ENCODE results near the gene SBF2. TPM values are rescaled to one million over a fixed set of nuclear protein-coding genes. Genes with fewer than 3 reads are reported as not detected.

Gene SBF2
- polyA plus RNA-seq, 1 donor from 2014 or later = 53.4 TPM

DNA sequence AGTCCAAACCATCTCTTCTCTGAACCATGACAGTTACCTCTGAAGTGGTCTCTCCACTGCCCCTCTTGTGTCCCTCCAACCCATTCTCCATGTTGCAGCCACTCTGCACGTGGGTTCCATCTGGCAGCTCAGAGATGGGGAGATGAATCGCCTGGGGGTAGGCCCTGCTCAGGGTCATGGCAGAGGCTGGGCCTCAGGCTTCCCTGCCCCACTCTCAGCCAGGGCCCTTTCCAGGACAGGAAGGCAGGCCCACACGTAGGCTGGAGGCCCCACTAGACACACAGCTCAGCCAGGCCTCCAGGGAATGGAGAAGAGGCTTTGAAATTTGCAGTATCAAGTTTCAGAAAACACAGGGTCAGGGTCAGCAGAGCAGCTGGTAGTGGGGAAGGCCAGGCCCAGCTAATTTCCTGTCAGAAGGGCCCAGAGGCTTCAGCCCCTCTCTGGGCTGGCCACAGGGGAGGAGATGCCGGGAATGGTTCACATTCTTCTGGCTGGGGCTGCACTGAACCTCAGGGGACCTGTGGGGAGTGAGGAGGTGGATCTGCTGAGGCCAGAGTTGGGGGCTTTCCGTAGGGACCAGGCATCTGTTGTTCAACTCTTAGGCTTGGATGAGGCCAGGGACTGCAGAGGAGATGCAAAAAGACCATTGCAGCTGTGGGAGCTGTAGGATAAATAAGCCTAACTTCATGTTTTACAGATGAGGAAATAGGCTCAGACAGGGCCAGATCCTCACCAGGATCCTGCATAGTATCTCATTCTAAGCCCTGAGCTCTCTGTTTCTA is 528.5 kb downstream of the SBF2 start:
- H4K20me1 ChIP-seq (ENCODE audit: insufficient read depth) = no peaks in the 10 kb centered on the region
- no peak overlapping the region for H3K9ac ChIP-seq (ENCODE audit: low read length)
- no peak overlapping the region for H3K27ac ChIP-seq (ENCODE audit: low read length)
- no peaks in the 10 kb centered on the region for H3F3A ChIP-seq (ENCODE audit: insufficient read depth, low read length, poor library complexity, severe bottlenecking)
- no peak overlapping the region for H3K4me2 ChIP-seq (ENCODE audit: low read length)
- TF ChIP-seq, protein P1, sequence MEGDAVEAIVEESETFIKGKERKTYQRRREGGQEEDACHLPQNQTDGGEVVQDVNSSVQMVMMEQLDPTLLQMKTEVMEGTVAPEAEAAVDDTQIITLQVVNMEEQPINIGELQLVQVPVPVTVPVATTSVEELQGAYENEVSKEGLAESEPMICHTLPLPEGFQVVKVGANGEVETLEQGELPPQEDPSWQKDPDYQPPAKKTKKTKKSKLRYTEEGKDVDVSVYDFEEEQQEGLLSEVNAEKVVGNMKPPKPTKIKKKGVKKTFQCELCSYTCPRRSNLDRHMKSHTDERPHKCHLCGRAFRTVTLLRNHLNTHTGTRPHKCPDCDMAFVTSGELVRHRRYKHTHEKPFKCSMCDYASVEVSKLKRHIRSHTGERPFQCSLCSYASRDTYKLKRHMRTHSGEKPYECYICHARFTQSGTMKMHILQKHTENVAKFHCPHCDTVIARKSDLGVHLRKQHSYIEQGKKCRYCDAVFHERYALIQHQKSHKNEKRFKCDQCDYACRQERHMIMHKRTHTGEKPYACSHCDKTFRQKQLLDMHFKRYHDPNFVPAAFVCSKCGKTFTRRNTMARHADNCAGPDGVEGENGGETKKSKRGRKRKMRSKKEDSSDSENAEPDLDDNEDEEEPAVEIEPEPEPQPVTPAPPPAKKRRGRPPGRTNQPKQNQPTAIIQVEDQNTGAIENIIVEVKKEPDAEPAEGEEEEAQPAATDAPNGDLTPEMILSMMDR (IDR thresholded peaks at IDR 0.05; ENCODE audit: poor library complexity, severe bottlenecking) = no peak
- TF ChIP-seq TAF1 (IDR thresholded peaks at IDR 0.05; ENCODE audit: low read depth) (no peak), EP300 (conservative IDR thresholded peaks at IDR 0.05; ENCODE audit: poor library complexity, severe bottlenecking) (no peak), POLR2AphosphoS5 (IDR thresholded peaks at IDR 0.05) (no peak), MXI1 (conservative IDR thresholded peaks at IDR 0.05; ENCODE audit: poor library complexity, severe bottlenecking) (no peak), EZH2 (IDR thresholded peaks at IDR 0.05; ENCODE audit: borderline replicate concordance, insufficient read depth, low read length, poor library complexity, severe bottlenecking) (no peak), RAD21 (conservative IDR thresholded peaks at IDR 0.05) (no peak), SMC3 (conservative IDR thresholded peaks at IDR 0.05; ENCODE audit: poor library complexity) (no peak)
- TF ChIP-seq, protein P2, sequence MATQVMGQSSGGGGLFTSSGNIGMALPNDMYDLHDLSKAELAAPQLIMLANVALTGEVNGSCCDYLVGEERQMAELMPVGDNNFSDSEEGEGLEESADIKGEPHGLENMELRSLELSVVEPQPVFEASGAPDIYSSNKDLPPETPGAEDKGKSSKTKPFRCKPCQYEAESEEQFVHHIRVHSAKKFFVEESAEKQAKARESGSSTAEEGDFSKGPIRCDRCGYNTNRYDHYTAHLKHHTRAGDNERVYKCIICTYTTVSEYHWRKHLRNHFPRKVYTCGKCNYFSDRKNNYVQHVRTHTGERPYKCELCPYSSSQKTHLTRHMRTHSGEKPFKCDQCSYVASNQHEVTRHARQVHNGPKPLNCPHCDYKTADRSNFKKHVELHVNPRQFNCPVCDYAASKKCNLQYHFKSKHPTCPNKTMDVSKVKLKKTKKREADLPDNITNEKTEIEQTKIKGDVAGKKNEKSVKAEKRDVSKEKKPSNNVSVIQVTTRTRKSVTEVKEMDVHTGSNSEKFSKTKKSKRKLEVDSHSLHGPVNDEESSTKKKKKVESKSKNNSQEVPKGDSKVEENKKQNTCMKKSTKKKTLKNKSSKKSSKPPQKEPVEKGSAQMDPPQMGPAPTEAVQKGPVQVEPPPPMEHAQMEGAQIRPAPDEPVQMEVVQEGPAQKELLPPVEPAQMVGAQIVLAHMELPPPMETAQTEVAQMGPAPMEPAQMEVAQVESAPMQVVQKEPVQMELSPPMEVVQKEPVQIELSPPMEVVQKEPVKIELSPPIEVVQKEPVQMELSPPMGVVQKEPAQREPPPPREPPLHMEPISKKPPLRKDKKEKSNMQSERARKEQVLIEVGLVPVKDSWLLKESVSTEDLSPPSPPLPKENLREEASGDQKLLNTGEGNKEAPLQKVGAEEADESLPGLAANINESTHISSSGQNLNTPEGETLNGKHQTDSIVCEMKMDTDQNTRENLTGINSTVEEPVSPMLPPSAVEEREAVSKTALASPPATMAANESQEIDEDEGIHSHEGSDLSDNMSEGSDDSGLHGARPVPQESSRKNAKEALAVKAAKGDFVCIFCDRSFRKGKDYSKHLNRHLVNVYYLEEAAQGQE (IDR thresholded peaks at IDR 0.05; ENCODE audit: borderline replicate concordance) = no peak
- H3K9me2 ChIP-seq (ENCODE audit: insufficient read depth, low read length) = no peaks in the 10 kb centered on the region
- no peak overlapping the region for H2AFZ ChIP-seq (ENCODE audit: low read depth, low read length)
- H3K27me3 ChIP-seq (ENCODE audit: insufficient read depth, low read depth, low read length) = no peaks in the 10 kb centered on the region
- no peaks in the 10 kb centered on the region for H3K36me3 ChIP-seq (ENCODE audit: insufficient read depth, low read length)
- H3K79me2 ChIP-seq (replicated peaks; ENCODE audit: insufficient read depth, low read length) = no peaks in the 10 kb centered on the region
- H3K9me3 ChIP-seq (ENCODE audit: low read length) = no peaks in the 10 kb centered on the region
- no peak overlapping the region for H3K4me3 ChIP-seq (ENCODE audit: low read length)

DNA sequence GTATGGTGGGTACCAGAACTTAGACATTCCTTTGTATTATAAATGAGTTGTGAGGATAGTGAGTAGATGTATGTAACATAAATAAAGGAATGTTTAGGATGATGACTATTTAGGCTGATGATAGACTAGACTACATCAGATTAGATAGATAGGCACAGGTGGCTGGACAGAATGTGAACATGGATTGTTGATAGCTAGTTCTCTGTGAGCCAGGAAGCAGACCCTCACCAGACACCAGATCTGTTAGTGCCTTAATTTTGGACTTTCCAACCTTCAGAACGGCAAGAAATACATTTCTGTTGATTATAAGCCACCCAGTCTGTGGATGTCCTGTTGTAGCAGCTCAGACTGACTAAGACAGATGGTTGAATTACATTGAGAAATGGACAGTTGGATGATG is 530.7 kb downstream of the SBF2 start:
- Histone ChIP-seq H3K9me2 (ENCODE audit: insufficient read depth, low read length) (no peaks in the 10 kb centered on the region), H3K79me2 (replicated peaks; ENCODE audit: insufficient read depth, low read length) (no peaks in the 10 kb centered on the region), H3K9me3 (ENCODE audit: low read length) (no peaks in the 10 kb centered on the region), H3F3A (ENCODE audit: insufficient read depth, low read length, poor library complexity, severe bottlenecking) (no peaks in the 10 kb centered on the region), H3K36me3 (ENCODE audit: insufficient read depth, low read length) (no peaks in the 10 kb centered on the region), H3K4me2 (ENCODE audit: low read length) (no peak overlapping the region), H3K9ac (ENCODE audit: low read length) (no peak overlapping the region), H3K27me3 (ENCODE audit: insufficient read depth, low read depth, low read length) (peaks cover 6% of the 10 kb centered on the region), H3K4me3 (ENCODE audit: low read length) (no peak overlapping the region), H3K27ac (ENCODE audit: low read length) (no peak overlapping the region), H4K20me1 (ENCODE audit: insufficient read depth) (no peaks in the 10 kb centered on the region), H2AFZ (ENCODE audit: low read depth, low read length) (no peak overlapping the region)
- TF ChIP-seq, protein P2 (IDR thresholded peaks at IDR 0.05; ENCODE audit: borderline replicate concordance) = no peak
- TF ChIP-seq SMC3 (conservative IDR thresholded peaks at IDR 0.05; ENCODE audit: poor library complexity) (no peak), MXI1 (conservative IDR thresholded peaks at IDR 0.05; ENCODE audit: poor library complexity, severe bottlenecking) (no peak), EZH2 (IDR thresholded peaks at IDR 0.05; ENCODE audit: borderline replicate concordance, insufficient read depth, low read length, poor library complexity, severe bottlenecking) (no peak), RAD21 (conservative IDR thresholded peaks at IDR 0.05) (no peak), POLR2AphosphoS5 (IDR thresholded peaks at IDR 0.05) (no peak), EP300 (conservative IDR thresholded peaks at IDR 0.05; ENCODE audit: poor library complexity, severe bottlenecking) (no peak), TAF1 (IDR thresholded peaks at IDR 0.05; ENCODE audit: low read depth) (no peak)
- TF ChIP-seq, protein P1 (IDR thresholded peaks at IDR 0.05; ENCODE audit: poor library complexity, severe bottlenecking) = no peak
